ENCODE data around the gene C10orf88.

GRCh38 chr10:122995936-122996335 is 41.9 kb upstream of the C10orf88 start:
- TF ChIP-seq CTCF (conservative IDR thresholded peaks at IDR 0.05; ENCODE audit: low read length): no peak
- no peak for TF ChIP-seq EZH2phosphoT487 (IDR thresholded peaks at IDR 0.05; ENCODE audit: borderline replicate concordance)

All from Loucy (cell line).